Glutamatergic neuron (in vitro differentiated cells): ENCODE results near the gene COMMD3. TPM values are rescaled to one million over a fixed set of nuclear protein-coding genes. Genes with fewer than 3 reads are reported as not detected.

Experiments used
- DNase-seq: peaks from one replicate; pipeline ENCODE4 v3.0.0; 2022
- H3K27ac Mint-ChIP-seq: one replicate; pipeline ENCODE4 v1.8.0; 2020; ENCODE audit warnings: mild to moderate bottlenecking, mixed read lengths, inconsistent platforms; ENCODE audit not compliant: unreplicated experiment
- H3K27me3 Mint-ChIP-seq: one replicate; pipeline ENCODE4 v1.8.0; 2020; ENCODE audit warnings: mild to moderate bottlenecking, moderate library complexity, mixed read lengths, inconsistent platforms; ENCODE audit not compliant: unreplicated experiment
- H3K36me3 Mint-ChIP-seq: one replicate; pipeline ENCODE4 v1.8.0; 2020; ENCODE audit warnings: mild to moderate bottlenecking, mixed read lengths, inconsistent platforms; ENCODE audit not compliant: unreplicated experiment
- H3K4me1 Mint-ChIP-seq: one replicate; pipeline ENCODE4 v1.8.0; 2020; ENCODE audit warnings: mild to moderate bottlenecking, low read depth, mixed read lengths, inconsistent platforms; ENCODE audit not compliant: unreplicated experiment
- H3K4me3 Mint-ChIP-seq: one replicate; pipeline ENCODE4 v1.8.0; 2020; ENCODE audit warnings: mild to moderate bottlenecking, mixed read lengths, inconsistent platforms; ENCODE audit not compliant: unreplicated experiment
- H3K9me3 Mint-ChIP-seq: one replicate; pipeline ENCODE4 v1.8.0; 2020; ENCODE audit warnings: mild to moderate bottlenecking, moderate library complexity, mixed read lengths, inconsistent platforms; ENCODE audit not compliant: unreplicated experiment
- total RNA-seq: library from RNA; stranded (reverse); fragmentation: NEBNext Ultra II Directional; extraction: Animal tissue kit (Norgen Biotek cat#: 25700); gene quantifications from one replicate; pipeline ENCODE4 v1.2.1, GENCODE V29; 2021; ENCODE audit not compliant: unreplicated experiment
- TF ChIP-seq, protein P1 (sequence below): fragments of 200-600 bp; sonication (generic); IDR thresholded peaks from one replicate; pipeline ENCODE4 v1.5.0; 2021; ENCODE audit not compliant: partially characterized antibody, unreplicated experiment

Gene COMMD3
- total RNA-seq, 1 donor from 2014 or later, result 31.7 TPM

DNA sequence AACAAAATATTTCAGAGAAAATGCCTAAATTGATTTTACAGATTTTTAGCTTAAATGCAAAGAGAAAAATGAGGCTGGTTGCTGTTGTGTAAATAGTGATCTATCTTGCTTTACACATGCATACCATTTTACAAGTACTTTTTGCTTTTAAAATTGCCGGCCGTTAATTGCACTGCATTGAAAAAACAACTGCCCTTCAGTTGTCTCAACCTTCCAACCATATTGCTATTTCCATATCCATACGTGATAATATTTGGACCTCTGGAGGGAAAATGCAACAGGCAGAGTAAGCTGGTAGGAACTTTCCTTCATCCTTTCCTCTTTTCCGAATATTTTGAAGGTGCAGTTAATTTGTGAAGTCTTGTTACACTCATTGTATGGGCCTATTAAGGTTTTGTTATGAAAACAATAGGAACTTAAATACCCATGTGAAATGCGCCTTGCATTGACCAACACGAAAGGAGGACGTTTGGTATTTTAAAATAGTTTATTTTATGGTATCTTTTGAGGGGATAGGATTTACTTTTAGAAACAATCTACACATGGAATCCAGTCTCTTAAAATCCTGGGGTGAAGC, 16.0 kb downstream of the COMMD3 start:
- peaks cover 3% of the 10 kb centered on the region for H3K9me3 Mint-ChIP-seq
- H3K36me3 Mint-ChIP-seq, result peaks cover 10% of the 10 kb centered on the region
- H3K4me3 Mint-ChIP-seq, result no peak overlapping the region

DNA sequence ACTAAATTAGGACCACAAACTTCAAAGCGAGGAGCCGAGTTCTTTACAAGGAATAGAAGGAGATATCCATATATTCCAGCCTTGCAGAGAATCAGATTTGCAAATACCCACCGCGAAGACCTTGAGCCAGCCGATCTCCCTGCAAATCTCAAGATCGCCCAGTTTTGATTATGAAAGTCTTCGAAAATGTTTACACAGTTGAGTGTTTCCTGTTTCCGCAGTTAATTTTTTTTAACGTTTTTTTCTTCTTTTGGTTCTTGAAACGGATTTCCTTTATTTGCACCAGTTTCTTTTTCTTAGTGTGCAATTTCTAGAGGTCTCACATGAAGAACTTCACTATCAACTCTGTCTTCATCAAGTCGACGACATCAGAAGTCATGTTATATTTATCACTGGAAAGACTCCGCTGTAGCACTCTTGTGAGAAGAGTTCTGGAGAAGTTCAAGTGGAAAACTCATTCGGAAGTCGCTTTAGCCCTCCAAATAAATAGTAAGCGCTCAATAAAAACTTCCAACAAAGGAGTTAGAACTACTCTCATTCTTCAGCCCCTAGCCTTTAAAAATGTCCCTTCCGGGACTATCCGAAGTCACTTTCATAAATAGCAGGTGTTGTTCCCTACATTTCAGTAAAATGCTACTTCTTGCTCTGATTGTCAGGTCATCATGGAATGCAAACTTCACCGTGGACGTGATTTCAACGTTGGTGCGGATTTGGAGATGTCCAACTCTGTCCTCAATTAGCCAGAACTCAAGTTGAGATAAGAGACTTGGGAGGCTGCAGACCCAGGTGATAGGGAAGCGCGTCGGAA, 17.2 kb downstream of the COMMD3 start:
- TF ChIP-seq, protein P1, sequence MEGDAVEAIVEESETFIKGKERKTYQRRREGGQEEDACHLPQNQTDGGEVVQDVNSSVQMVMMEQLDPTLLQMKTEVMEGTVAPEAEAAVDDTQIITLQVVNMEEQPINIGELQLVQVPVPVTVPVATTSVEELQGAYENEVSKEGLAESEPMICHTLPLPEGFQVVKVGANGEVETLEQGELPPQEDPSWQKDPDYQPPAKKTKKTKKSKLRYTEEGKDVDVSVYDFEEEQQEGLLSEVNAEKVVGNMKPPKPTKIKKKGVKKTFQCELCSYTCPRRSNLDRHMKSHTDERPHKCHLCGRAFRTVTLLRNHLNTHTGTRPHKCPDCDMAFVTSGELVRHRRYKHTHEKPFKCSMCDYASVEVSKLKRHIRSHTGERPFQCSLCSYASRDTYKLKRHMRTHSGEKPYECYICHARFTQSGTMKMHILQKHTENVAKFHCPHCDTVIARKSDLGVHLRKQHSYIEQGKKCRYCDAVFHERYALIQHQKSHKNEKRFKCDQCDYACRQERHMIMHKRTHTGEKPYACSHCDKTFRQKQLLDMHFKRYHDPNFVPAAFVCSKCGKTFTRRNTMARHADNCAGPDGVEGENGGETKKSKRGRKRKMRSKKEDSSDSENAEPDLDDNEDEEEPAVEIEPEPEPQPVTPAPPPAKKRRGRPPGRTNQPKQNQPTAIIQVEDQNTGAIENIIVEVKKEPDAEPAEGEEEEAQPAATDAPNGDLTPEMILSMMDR, result no peak
- peaks cover 1% of the 10 kb centered on the region for H3K4me1 Mint-ChIP-seq
- peaks cover 5% of the 10 kb centered on the region for H3K9me3 Mint-ChIP-seq
- H3K4me3 Mint-ChIP-seq, result peak overlapping the region; percentile 75
- H3K27me3 Mint-ChIP-seq, result peaks cover 19% of the 10 kb centered on the region
- DNase-seq, result no peak
- peaks cover 10% of the 10 kb centered on the region for H3K36me3 Mint-ChIP-seq
- no peak overlapping the region for H3K27ac Mint-ChIP-seq

More for the DNA sequence above, 16.0 kb downstream of the COMMD3 start:
- TF ChIP-seq, protein P1, result no peak
- no peak for DNase-seq
- H3K27ac Mint-ChIP-seq, result no peak overlapping the region
- H3K4me1 Mint-ChIP-seq, result no peaks in the 10 kb centered on the region
- H3K27me3 Mint-ChIP-seq, result peaks cover 14% of the 10 kb centered on the region

DNA sequence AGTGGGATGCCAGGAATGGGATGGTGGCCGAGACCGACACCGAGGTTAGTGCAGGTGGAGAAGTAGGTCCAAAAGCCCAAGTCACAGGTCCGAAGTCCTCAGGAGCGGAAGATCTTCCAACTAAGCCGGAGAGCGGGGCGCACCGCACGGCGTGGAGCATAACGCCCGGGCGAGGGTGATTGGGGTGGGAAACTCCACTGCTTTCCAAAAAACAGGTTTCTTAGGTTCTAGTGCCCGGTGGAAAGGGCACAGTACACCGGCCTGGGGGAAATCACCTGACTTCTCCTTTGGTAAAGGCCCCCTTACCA, 17.7 kb downstream of the COMMD3 start:
- Mint-ChIP-seq H3K4me1 (peaks cover 1% of the 10 kb centered on the region), H3K36me3 (peaks cover 10% of the 10 kb centered on the region), H3K9me3 (peaks cover 5% of the 10 kb centered on the region), H3K27ac (no peak overlapping the region), H3K4me3 (peak overlapping the region; percentile 75), H3K27me3 (peaks cover 19% of the 10 kb centered on the region)
- TF ChIP-seq, protein P1, result no peak
- DNase-seq, result no peak

DNA sequence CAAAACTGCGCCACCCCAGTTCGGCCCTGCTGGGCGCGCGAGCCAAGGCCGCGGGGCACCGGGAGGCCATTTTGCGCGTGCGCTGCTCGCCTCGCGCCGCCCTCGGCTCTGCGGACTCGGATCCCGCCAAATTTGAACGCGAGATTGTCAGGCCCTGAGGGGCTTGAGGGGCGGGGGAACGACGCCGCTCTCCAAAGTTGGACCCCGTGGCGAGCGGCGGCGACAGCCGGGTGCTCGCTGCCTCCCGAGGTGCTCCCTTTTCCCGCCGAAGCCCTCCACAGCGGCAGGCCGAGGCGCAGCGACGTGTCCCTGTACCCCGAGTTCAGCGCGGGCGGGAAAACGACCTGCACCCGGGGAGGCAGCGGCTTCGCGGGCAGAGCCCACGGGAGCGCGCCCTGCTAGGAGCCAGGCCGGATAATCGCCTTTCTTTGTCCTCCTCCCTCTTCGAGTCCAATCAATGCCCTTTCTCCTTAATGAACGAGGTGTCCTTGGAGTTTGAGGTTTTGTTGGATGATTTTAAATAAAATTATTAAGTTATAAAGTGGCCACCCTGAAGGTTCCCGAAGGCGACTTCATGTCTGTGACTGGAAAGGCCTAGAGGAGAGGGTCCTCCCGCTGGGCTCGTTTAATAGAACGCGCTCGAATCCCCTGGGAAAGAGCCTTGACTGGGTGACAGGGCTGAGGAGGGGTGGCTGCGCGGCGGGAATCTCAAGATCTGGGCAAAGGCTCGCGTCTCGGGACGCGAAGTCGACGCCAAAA, 18.4 kb downstream of the COMMD3 start:
- H3K27me3 Mint-ChIP-seq, result peaks cover 19% of the 10 kb centered on the region
- peak; percentile 68 for DNase-seq

More for the DNA sequence above, 18.4 kb downstream of the COMMD3 start:
- Mint-ChIP-seq H3K27ac (no peak overlapping the region), H3K4me3 (peak overlapping the region; percentile 42), H3K36me3 (peaks cover 4% of the 10 kb centered on the region), H3K4me1 (peaks cover 1% of the 10 kb centered on the region), H3K9me3 (peaks cover 5% of the 10 kb centered on the region)
- TF ChIP-seq, protein P1, result no peak
